ENCODE data around the gene UNC13C.

- no peak for TF ChIP-seq CTCF (conservative IDR thresholded peaks at IDR 0.05; ENCODE audit: low read length)
- TF ChIP-seq EZH2phosphoT487 (IDR thresholded peaks at IDR 0.05; ENCODE audit: borderline replicate concordance, low read depth, low read length): no peak
These were observed 105.3 kb downstream of the UNC13C start for GRCh38 chr15:54083501-54083900.

All from OCI-LY7 (cell line).